Sigmoid colon (tissue), 4 donors: ENCODE measurements around the gene TRIM47.

Experiments used
- EP300 ChIP-seq, 4 donors: sonication (generic); formaldehyde crosslinking; IDR thresholded peaks; one replicate each; pipeline ENCODE4 v1.6.1; 2017; ENCODE audit warnings: antibody characterized with exemption in 4 of 4
- POLR2A ChIP-seq, 2 donors: fragments of 450-650 bp; IDR thresholded peaks; one replicate each; pipeline ENCODE4 v1.6.1; 2016; ENCODE audit warnings: antibody characterized with exemption in 2 of 2, mild to moderate bottlenecking in 2 of 2, moderate library complexity in 2 of 2
- POLR2AphosphoS5 ChIP-seq, 4 donors: sonication (generic); formaldehyde crosslinking; IDR thresholded peaks; one replicate each; pipeline ENCODE4 v1.6.1; 2017; ENCODE audit warnings: antibody characterized with exemption in 4 of 4
- TF ChIP-seq, protein P1 (sequence below), 4 experiments: fragments of 450-650 bp in 3 of 4; fragments of 200-600 bp in 1 of 4; IDR thresholded peaks; one replicate each; pipeline ENCODE4 v1.5.1; 2016 to 2019; ENCODE audit warnings: antibody characterized with exemption in 4 of 4, mild to moderate bottlenecking in 3 of 4, moderate library complexity in 2 of 4

DNA sequence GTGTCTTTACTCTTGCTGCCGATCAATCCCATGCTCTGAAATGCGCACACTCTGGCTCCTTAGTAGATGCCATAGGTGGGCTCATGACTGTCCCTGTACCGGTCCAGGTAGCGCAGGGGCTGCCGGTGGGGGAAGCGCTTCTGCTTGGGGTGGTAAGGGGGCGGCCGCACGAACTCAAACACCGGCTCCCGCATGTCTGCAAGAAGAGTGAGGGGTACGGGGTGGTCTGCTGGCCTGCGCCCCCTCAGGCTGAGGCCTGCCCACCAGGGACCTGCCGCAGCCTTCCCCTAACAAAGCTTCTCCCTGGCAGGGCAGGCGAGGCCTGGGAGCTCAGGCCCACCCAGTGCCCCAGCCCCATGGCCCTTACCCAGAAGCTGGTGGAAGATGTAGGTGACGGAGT lies 20.4 kb upstream of the TRIM47 start:
- TF ChIP-seq POLR2A (IDR thresholded peaks at IDR 0.05) (no peak), POLR2AphosphoS5 (IDR thresholded peaks at IDR 0.05) (no peak), EP300 (IDR thresholded peaks at IDR 0.05) (no peak)
- TF ChIP-seq, protein P1, sequence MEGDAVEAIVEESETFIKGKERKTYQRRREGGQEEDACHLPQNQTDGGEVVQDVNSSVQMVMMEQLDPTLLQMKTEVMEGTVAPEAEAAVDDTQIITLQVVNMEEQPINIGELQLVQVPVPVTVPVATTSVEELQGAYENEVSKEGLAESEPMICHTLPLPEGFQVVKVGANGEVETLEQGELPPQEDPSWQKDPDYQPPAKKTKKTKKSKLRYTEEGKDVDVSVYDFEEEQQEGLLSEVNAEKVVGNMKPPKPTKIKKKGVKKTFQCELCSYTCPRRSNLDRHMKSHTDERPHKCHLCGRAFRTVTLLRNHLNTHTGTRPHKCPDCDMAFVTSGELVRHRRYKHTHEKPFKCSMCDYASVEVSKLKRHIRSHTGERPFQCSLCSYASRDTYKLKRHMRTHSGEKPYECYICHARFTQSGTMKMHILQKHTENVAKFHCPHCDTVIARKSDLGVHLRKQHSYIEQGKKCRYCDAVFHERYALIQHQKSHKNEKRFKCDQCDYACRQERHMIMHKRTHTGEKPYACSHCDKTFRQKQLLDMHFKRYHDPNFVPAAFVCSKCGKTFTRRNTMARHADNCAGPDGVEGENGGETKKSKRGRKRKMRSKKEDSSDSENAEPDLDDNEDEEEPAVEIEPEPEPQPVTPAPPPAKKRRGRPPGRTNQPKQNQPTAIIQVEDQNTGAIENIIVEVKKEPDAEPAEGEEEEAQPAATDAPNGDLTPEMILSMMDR (IDR thresholded peaks at IDR 0.05) = no peak
